OCI-LY7 (cell line): ENCODE measurements around the gene GRIN2D. TPM values are rescaled to one million over a fixed set of nuclear protein-coding genes. Genes with fewer than 3 reads are reported as not detected.

Experiments
- BruUV-seq: library from RNA; stranded (reverse); fragments of 400-500 nt; replicated peaks from 2 replicates; lab custom pipeline; 2021; lab: Mats Ljungman, UMichigan
- CTCF ChIA-PET: fragments of 300-600 bp; sonication (Branson Sonifier 250); formaldehyde crosslinking; loops from one replicate; lab custom pipeline; 2022; ENCODE audit warnings: antibody characterized with exemption; ENCODE audit not compliant: unreplicated experiment; lab: Charles Lee
- POLR2A ChIA-PET: fragments of 300-600 bp; sonication (Branson Sonifier 250); formaldehyde crosslinking; loops from one replicate; lab custom pipeline; 2022; ENCODE audit warnings: antibody characterized with exemption; lab: Charles Lee
- DNase-seq: peaks from one replicate; pipeline ENCODE4 v3.0.0-alpha.2; 2015; ENCODE audit warnings: low spot score
- H2AFZ ChIP-seq: fragments of 200-600 bp; sonication (generic), shearing (Covaris generic); 2 replicates; pipeline ENCODE4 v1.6.1; 2014; ENCODE audit warnings: mild to moderate bottlenecking, antibody characterized with exemption, low read length, moderate library complexity
- H3K27ac ChIP-seq: fragments of 200-600 bp; sonication (generic); 2 replicates; pipeline ENCODE4 v1.5.1; 2014; ENCODE audit warnings: mixed run types, low read depth, mild to moderate bottlenecking, moderate library complexity, low read length, inconsistent platforms; ENCODE audit not compliant: poor library complexity, severe bottlenecking
- H3K36me3 ChIP-seq: fragments of 200-600 bp; sonication (generic); 2 replicates; pipeline ENCODE4 v1.6.1; 2014; ENCODE audit warnings: mild to moderate bottlenecking, antibody characterized with exemption, low read length, moderate library complexity, mixed read lengths; ENCODE audit not compliant: insufficient read depth
- H3K4me1 ChIP-seq: fragments of 200-600 bp; sonication (generic); 2 replicates; pipeline ENCODE4 v1.5.1; 2014; ENCODE audit warnings: mild to moderate bottlenecking, low read length; ENCODE audit not compliant: insufficient read depth, poor library complexity, severe bottlenecking
- H3K4me2 ChIP-seq: fragments of 200-600 bp; sonication (generic); 2 replicates; pipeline ENCODE4 v1.6.1; 2014; ENCODE audit warnings: mild to moderate bottlenecking, low read length
- H3K4me3 ChIP-seq: fragments of 200-600 bp; sonication (generic); 2 replicates; pipeline ENCODE4 v1.5.1; 2014; ENCODE audit warnings: mild to moderate bottlenecking, low read depth, low read length; ENCODE audit not compliant: poor library complexity, severe bottlenecking
- H3K79me2 ChIP-seq: fragments of 200-600 bp; sonication (generic); 2 replicates; pipeline ENCODE4 v1.6.1; 2016; ENCODE audit warnings: low read depth, mild to moderate bottlenecking, low read length, moderate library complexity, mixed read lengths; ENCODE audit not compliant: insufficient read depth
- H3K9me2 ChIP-seq: fragments of 200-600 bp; sonication (generic); 2 replicates; pipeline ENCODE4 v1.6.1; 2016; ENCODE audit warnings: mild to moderate bottlenecking, low read length, mixed read lengths; ENCODE audit not compliant: insufficient read depth
- H3K9me3 ChIP-seq: fragments of 200-600 bp; sonication (generic); 2 replicates; pipeline ENCODE4 v1.6.1; 2014; ENCODE audit warnings: mild to moderate bottlenecking, mixed run types, low read length, mixed read lengths
- H4K20me1 ChIP-seq: fragments of 200-600 bp; sonication (generic); 2 replicates; pipeline ENCODE4 v1.6.1; 2014; ENCODE audit warnings: mild to moderate bottlenecking, antibody characterized with exemption, low read length, moderate library complexity, mixed read lengths; ENCODE audit not compliant: insufficient read depth
- CTCF ChIP-seq: fragments of 200-600 bp; sonication (generic); conservative IDR thresholded peaks from 2 replicates; pipeline ENCODE4 v1.5.1; 2014; ENCODE audit warnings: mild to moderate bottlenecking, antibody characterized with exemption, low read length, moderate library complexity, mixed read lengths
- EZH2phosphoT487 ChIP-seq: fragments of 200-600 bp; sonication (generic); IDR thresholded peaks from 2 replicates; pipeline ENCODE4 v1.6.1; 2018; ENCODE audit warnings: low read depth, borderline replicate concordance, mild to moderate bottlenecking, mixed run types, antibody characterized with exemption, low read length, moderate library complexity, mixed read lengths
- intact Hi-C: fragments of 100-400 bp; cut with micrococcal nuclease; formaldehyde crosslinking; loops from one replicate; pipeline ENCODE4 v1.10.0; 2022; ENCODE audit not compliant: unreplicated experiment
- total RNA-seq, 2 experiments: library from RNA; depleted of rRNA in 1 of 2; stranded (reverse); fragments of >200 nt in 1 of 2; shearing (Covaris generic) in 1 of 2; gene quantifications; 2 replicates each; pipeline ENCODE4 v1.2.3, GENCODE V29; 2014 to 2022

GRIN2D gene
- total RNA-seq, 2 experiments from 2014 or later, result 0.06 TPM; not detected in 1

GRCh38 chr19:48385461-48386087, 7.9 kb upstream of the GRIN2D start:
- H3K4me3 ChIP-seq, result no peak overlapping the region
- no peak overlapping the region for H3K27ac ChIP-seq
- H3K36me3 ChIP-seq, result peaks cover 76% of the 10 kb centered on the region
- no peak overlapping the region for H3K4me2 ChIP-seq
- H4K20me1 ChIP-seq, result no peaks in the 10 kb centered on the region
- no peaks in the 10 kb centered on the region for H3K9me2 ChIP-seq
- TF ChIP-seq EZH2phosphoT487 (no peak), CTCF (no peak)
- ChIA-PET POLR2A (no interaction called here), CTCF (no interaction called here)
- BruUV-seq, result no TSS peak
- H2AFZ ChIP-seq, result no peak overlapping the region
- H3K9me3 ChIP-seq, result no peaks in the 10 kb centered on the region
- H3K79me2 ChIP-seq, result peaks cover 7% of the 10 kb centered on the region; the same call in 1 of the 2 replicates
- intact Hi-C loops, result no loop called here
- DNase-seq, result no peak
- H3K4me1 ChIP-seq, result no peaks in the 10 kb centered on the region

- TF ChIP-seq EZH2phosphoT487 (no peak), CTCF (no peak)
- peaks cover 66% of the 10 kb centered on the region for H3K36me3 ChIP-seq
- H3K4me3 ChIP-seq, result no peak overlapping the region
- intact Hi-C loops, result no loop called here
- peaks cover 5% of the 10 kb centered on the region for H3K4me1 ChIP-seq
- H3K79me2 ChIP-seq, result peaks cover 15% of the 10 kb centered on the region; the same call in 1 of the 2 replicates
- no peak overlapping the region for H3K27ac ChIP-seq
- no peak for DNase-seq
- H4K20me1 ChIP-seq, result no peaks in the 10 kb centered on the region
- CTCF ChIA-PET, result no interaction called here
- H2AFZ ChIP-seq, result no peak overlapping the region
- POLR2A ChIA-PET, result interaction anchor here (0.7 kb wide), 1 partner anchor 29 kb away, joined by 5 read pairs; no protein-coding TSS in a partner anchor
- no peaks in the 10 kb centered on the region for H3K9me3 ChIP-seq
- H3K9me2 ChIP-seq, result no peaks in the 10 kb centered on the region
- no TSS peak for BruUV-seq
- H3K4me2 ChIP-seq, result no peak overlapping the region
Measured at GRCh38 chr19:48386981-48387380, 6.5 kb upstream of the GRIN2D start.
